Measurements from ENCODE around the gene ZC3H8. TPM values are rescaled to one million over a fixed set of nuclear protein-coding genes. Genes with fewer than 3 reads are reported as not detected.

Gene ZC3H8
- total RNA-seq, 1 donor from 2014 or later: 31.8 TPM

DNA sequence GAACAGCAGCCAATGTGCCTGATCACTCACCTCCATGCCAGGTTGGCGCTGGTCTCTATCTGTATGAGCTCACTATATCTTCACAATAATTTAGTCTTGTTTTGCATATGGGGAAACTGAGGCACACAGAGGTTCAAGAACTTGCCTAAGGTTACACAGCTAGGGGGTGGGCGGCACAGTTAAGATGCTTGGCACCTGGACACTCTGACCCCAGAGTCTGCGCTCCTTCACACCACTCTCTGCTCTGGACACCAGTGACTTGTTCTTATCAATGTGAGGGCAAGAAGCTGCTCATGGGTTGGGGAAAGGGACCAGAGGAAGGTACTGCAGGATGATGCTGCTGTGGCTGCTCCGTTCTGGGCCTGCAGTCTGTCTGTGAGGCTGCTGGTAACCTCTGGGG is 89.5 kb downstream of the ZC3H8 start:
- Mint-ChIP-seq H3K27ac (no peak overlapping the region), H3K9me3 (no peaks in the 10 kb centered on the region), H3K4me1 (ENCODE audit: low read depth) (peaks cover 15% of the 10 kb centered on the region), H3K4me3 (ENCODE audit: low read depth) (no peak overlapping the region), H3K36me3 (ENCODE audit: low read depth) (no peaks in the 10 kb centered on the region), H3K27me3 (ENCODE audit: low read depth) (no peaks in the 10 kb centered on the region)
- no peak for DNase-seq (ENCODE audit: low spot score)
- intact Hi-C loops (cut with micrococcal nuclease): no loop called here

- H3K4me3 Mint-ChIP-seq (ENCODE audit: low read depth): no peak overlapping the region
- DNase-seq (ENCODE audit: low spot score): no peak
- no peaks in the 10 kb centered on the region for H3K9me3 Mint-ChIP-seq
- peaks cover 16% of the 10 kb centered on the region for H3K4me1 Mint-ChIP-seq (ENCODE audit: low read depth)
- H3K27ac Mint-ChIP-seq: no peak overlapping the region
- H3K27me3 Mint-ChIP-seq (ENCODE audit: low read depth): no peaks in the 10 kb centered on the region
- no peaks in the 10 kb centered on the region for H3K36me3 Mint-ChIP-seq (ENCODE audit: low read depth)
- intact Hi-C loops (cut with micrococcal nuclease): no loop called here
These were observed 90.0 kb downstream of the ZC3H8 start for GRCh38 chr2:112164876-112165275.

- Mint-ChIP-seq H3K4me3 (ENCODE audit: low read depth) (no peak overlapping the region), H3K4me1 (ENCODE audit: low read depth) (peaks cover 14% of the 10 kb centered on the region), H3K9me3 (no peaks in the 10 kb centered on the region), H3K36me3 (ENCODE audit: low read depth) (no peaks in the 10 kb centered on the region), H3K27me3 (ENCODE audit: low read depth) (no peaks in the 10 kb centered on the region), H3K27ac (no peak overlapping the region)
- intact Hi-C loops (cut with micrococcal nuclease): no loop called here
- no peak for DNase-seq (ENCODE audit: low spot score)
These were observed 91.3 kb downstream of the ZC3H8 start for GRCh38 chr2:112163541-112163981.

DNA sequence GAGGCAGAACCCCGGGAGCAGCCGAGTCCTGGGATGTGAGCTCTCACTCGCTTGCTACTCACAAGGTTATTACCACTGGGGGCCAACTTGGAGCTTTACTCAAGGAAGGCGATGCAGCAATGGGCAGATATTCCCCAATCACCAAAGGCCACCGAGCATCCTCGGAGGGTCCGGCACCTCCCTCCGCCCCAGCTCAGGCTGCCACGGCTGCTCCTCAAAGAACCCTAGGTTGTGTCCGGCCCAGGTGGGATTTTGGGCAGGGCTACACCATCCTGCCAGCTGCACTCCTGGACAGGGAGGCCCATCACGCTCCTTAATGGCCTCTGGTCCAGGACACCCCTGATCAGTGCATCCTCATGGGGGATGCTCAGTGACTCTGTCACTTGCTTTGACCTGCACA is 91.9 kb downstream of the ZC3H8 start:
- H3K4me3 Mint-ChIP-seq (ENCODE audit: low read depth): no peak overlapping the region
- no peaks in the 10 kb centered on the region for H3K27me3 Mint-ChIP-seq (ENCODE audit: low read depth)
- DNase-seq (ENCODE audit: low spot score): no peak
- no peaks in the 10 kb centered on the region for H3K9me3 Mint-ChIP-seq
- H3K27ac Mint-ChIP-seq: no peak overlapping the region
- no peaks in the 10 kb centered on the region for H3K36me3 Mint-ChIP-seq (ENCODE audit: low read depth)
- H3K4me1 Mint-ChIP-seq (ENCODE audit: low read depth): peaks cover 10% of the 10 kb centered on the region
- intact Hi-C loops (cut with micrococcal nuclease): no loop called here

- H3K27me3 Mint-ChIP-seq (ENCODE audit: low read depth): no peaks in the 10 kb centered on the region
- no peak overlapping the region for H3K4me3 Mint-ChIP-seq (ENCODE audit: low read depth)
- H3K36me3 Mint-ChIP-seq (ENCODE audit: low read depth): no peaks in the 10 kb centered on the region
- peaks cover 11% of the 10 kb centered on the region for H3K4me1 Mint-ChIP-seq (ENCODE audit: low read depth)
- H3K27ac Mint-ChIP-seq: no peak overlapping the region
- H3K9me3 Mint-ChIP-seq: no peaks in the 10 kb centered on the region
- no peak for DNase-seq (ENCODE audit: low spot score)
- intact Hi-C loops (cut with micrococcal nuclease): no loop called here
These were observed 92.5 kb downstream of the ZC3H8 start for GRCh38 chr2:112162341-112162740.

Other genes starting within 250 kb of the ZC3H8 start
- 15.8 and 16.5 TPM in 2 replicates for gene TMEM87B, start 199.8 kb downstream of the ZC3H8 start, total RNA-seq
- 16.7 and 17.0 TPM in 2 replicates for gene FBLN7, start 116.7 kb downstream of the ZC3H8 start, total RNA-seq
- 8.0 and 8.2 TPM in 2 replicates for gene ZC3H6, start 20.6 kb upstream of the ZC3H8 start, total RNA-seq
- 15.5 and 16.1 TPM in 2 replicates for gene RGPD8, start 178.6 kb upstream of the ZC3H8 start, total RNA-seq
- gene TTL, start 227.1 kb upstream of the ZC3H8 start, total RNA-seq: 48.2 and 50.1 TPM in 2 replicates

Data from activated T-helper 2 cell treated with anti-CD3 and anti-CD28 coated beads, Interferon-gamma antibody, Interleukin-2, Interleukin-4, amounts not matched to agents 10 μg/mL and 5 μg/mL and 100 μg/mL, durations not matched to agents 14 hours and 24 hours and 36 hours (primary cell).